ENCODE measurements around the gene LARP1. TPM values are rescaled to one million over a fixed set of nuclear protein-coding genes. Genes with fewer than 3 reads are reported as not detected.

Gene LARP1
- total and polyA plus RNA-seq, 10 of the 15 experiments (the other 5 are each of a cell fraction or from before 2014, with no cell fraction given), result 22.6 to 227 (median 60.8) TPM

GRCh38 chr5:154773326-154773725, 18.1 kb downstream of the LARP1 start:
- SMC1A ChIA-PET (ENCODE audit: uncharacterized antibody, unreplicated experiment), result no interaction called here
- WGBS (ENCODE audit: insufficient coverage, insufficient replicate concordance, low lambda C conversion rate, missing lambda C conversion rate), result 85% methylated on average over 3 of the region's 3 CpGs
- H3K4me2 ChIP-seq (ENCODE audit: control insufficient read depth, insufficient read depth), result no peak overlapping the region
- no peak for TF ChIP-seq BCL3 (IDR thresholded peaks at IDR 0.05; ENCODE audit: borderline replicate concordance, insufficient read depth, low read depth, low read length, poor library complexity, severe bottlenecking)
- TF ChIP-seq PML (IDR thresholded peaks at IDR 0.05; ENCODE audit: low read length), result no peak
- no peak for TF ChIP-seq SUPT20H (IDR thresholded peaks at IDR 0.05; ENCODE audit: borderline replicate concordance, control insufficient read depth, low read depth, low read length)
- TF ChIP-seq CUX1 (IDR thresholded peaks at IDR 0.05; ENCODE audit: insufficient replicate concordance, low read depth, low read length), result no peak
- no peak for TF ChIP-seq RBBP5 (conservative IDR thresholded peaks at IDR 0.05)
- TF ChIP-seq FOXM1 (IDR thresholded peaks at IDR 0.05; ENCODE audit: low read depth, low read length), result no peak
- peak; percentile 54 for TF ChIP-seq POLR2A (IDR thresholded peaks at IDR 0.05; ENCODE audit: low read depth, low read length)
- TF ChIP-seq ZNF207 (IDR thresholded peaks at IDR 0.05; ENCODE audit: borderline replicate concordance), result no peak
- TF ChIP-seq ZZZ3 (IDR thresholded peaks at IDR 0.05; ENCODE audit: control insufficient read depth, insufficient read length, low read depth), result no peak
- peaks cover 96% of the 10 kb centered on the region for H3K79me2 ChIP-seq (ENCODE audit: control insufficient read depth, insufficient read depth, low read length)
- H3K27ac ChIP-seq (ENCODE audit: control insufficient read depth, insufficient read depth), result peak overlapping the region; percentile 16; the same call in 1 of the 2 replicates
- POLR2A ChIA-PET, result interaction anchor here (0.6 to 1.5 kb wide), 3 partner anchors 9 to 357 kb away, joined by 3 read pairs; no protein-coding TSS in a partner anchor
- no peaks in the 10 kb centered on the region for H3K27me3 ChIP-seq (replicated peaks in 1 of 2; ENCODE audit: control insufficient read depth in 2 of 2, insufficient read depth in 2 of 2, low read length in 1 of 2)
- no peak overlapping the region for H2AFZ ChIP-seq (ENCODE audit: control insufficient read depth, low read depth, low read length)
- CTCF ChIA-PET, result no interaction called here
- no peak overlapping the region for H3K4me3 ChIP-seq
- H4K20me1 ChIP-seq (ENCODE audit: control insufficient read depth, insufficient read depth), result peaks cover 4% of the 10 kb centered on the region; the same call in 1 of the 2 replicates
- no peaks in the 10 kb centered on the region for H3K9me3 ChIP-seq (replicated peaks; ENCODE audit: control insufficient read depth, insufficient read depth, low read length)
- DNase-seq (ENCODE audit: low read depth, low spot score), result no peak
- intact Hi-C loops (cut with micrococcal nuclease; ENCODE audit: unreplicated experiment) (no loop called here), in situ Hi-C loops (cut with MboI) (no loop called here)
- H3K36me3 ChIP-seq (ENCODE audit: control insufficient read depth in 2 of 2, insufficient read depth in 2 of 2, low read length in 1 of 2), result peaks cover 11 to 15% of the 10 kb centered on the region in 2 experiments
- BruUV-seq (replicated peaks), result no TSS peak
- H3K4me1 ChIP-seq (ENCODE audit: control insufficient read depth, insufficient read depth, low read length), result peaks cover 22% of the 10 kb centered on the region
- RAD21 ChIA-PET (ENCODE audit: unreplicated experiment), result no interaction called here
- no peak for FAIRE-seq
- ATAC-seq, result no peak
- H3K9ac ChIP-seq (ENCODE audit: control insufficient read depth, insufficient read depth, low read length), result no peak overlapping the region

All from GM12878 (cell line).